GM19043 (cell line): Measurements from ENCODE around the gene INO80E.

Experiments
- ATAC-seq: cut with Tn5 transposase; IDR thresholded peaks from one replicate; pipeline ENCODE4 v1.9.1; 2021; ENCODE audit warnings: low read depth; ENCODE audit not compliant: unreplicated experiment

INO80E gene

DNA sequence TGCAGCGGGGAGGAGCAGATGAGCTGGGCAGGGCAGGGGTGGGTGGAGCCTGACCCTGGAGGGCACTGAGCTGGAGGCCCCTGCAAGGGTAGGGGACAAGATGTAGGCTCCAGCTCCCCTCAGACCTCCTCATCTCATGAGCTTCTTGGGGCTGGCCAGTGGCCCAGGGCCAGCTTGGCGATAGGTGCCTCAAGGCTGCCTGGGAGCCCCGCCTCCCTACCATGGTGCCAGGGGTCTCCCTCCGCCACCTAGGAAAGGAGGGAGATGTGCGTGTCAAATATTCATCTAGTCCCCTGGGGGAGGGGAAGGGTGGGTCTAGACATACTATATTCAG lies 4.5 kb upstream of the INO80E start:
- no peak for ATAC-seq

- no peak for ATAC-seq
Observed at GRCh38 chr16:29992344-29992967, 3.6 kb upstream of the INO80E start.

- no peak for ATAC-seq
Observed at GRCh38 chr16:29993191-29993902, 2.7 kb upstream of the INO80E start.

- no peak for ATAC-seq
Observed at GRCh38 chr16:29993903-29994599, 2.0 kb upstream of the INO80E start.

DNA sequence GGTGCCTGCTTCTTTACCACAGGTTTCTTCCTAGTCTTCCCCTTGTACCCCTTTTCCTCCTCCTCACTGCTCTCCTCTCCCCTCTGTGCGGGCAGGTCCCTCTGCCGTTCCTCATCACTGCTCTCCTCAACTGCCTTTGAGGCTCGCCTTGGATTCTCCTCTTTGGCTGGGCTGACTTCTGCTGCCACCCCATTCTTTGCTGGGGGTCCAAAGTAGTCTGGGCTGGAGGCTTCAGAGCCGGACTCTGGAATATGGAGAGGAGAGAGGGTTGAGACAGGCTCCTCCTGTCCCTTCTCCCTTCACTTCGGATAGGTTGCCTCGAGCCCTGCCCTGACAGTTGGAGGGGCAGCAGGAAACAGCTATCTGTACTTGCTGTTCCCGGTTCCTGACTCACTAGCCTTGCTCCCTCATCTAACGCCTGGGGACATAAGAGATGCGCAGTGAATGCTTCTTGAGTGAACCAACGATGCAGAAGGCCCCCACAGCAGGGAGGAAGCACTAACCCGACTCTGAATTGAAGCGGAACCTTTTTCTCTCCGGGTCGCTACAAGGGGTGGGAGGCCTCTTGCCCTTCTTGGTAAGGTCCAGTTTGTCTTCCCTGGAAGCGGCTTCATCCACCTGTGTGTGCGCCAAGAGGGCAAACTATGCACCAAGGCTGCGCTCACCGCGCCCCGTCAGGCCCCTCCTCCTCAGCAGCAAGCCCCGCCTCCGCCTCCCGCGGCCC lies 1.3 kb upstream of the INO80E start:
- no peak for ATAC-seq

- no peak for ATAC-seq
Observed at GRCh38 chr16:29995324-29995910, 624 bp upstream of the INO80E start, which contains the start of gene HIRIP3. HIRIP3 (minus strand) TSS chr16:29995617; CDS start chr16:29995605, 12 bp downstream.

DNA sequence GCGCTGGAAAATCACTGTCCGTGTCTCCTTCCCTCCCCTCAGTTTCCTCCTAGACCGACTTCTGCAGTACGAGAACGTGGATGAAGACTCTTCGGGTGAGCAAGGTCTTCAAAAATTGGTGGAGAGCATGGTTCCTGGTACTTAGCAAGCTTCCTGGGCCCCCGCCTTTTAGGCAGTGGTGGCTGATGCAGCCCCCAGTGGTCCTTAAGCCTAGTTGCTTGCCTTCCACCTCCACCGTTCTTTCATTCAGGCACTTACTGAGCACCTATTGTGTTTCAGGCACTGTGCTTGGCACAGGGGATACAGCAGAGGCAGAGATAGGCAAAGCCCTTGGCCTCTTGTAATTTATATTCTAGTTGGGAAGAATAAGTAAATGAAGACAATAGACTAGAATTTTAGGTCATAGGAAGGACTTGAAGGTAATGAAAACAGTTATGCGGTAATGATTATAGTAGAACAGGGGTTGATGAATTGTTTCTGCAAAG lies 767 bp downstream of the INO80E start:
- ATAC-seq = no peak

- no peak for ATAC-seq
Observed at GRCh38 chr16:29999605-30000004, 3.6 kb downstream of the INO80E start.

- no peak for ATAC-seq
Observed at GRCh38 chr16:30000735-30001631, 4.9 kb downstream of the INO80E start.

DNA sequence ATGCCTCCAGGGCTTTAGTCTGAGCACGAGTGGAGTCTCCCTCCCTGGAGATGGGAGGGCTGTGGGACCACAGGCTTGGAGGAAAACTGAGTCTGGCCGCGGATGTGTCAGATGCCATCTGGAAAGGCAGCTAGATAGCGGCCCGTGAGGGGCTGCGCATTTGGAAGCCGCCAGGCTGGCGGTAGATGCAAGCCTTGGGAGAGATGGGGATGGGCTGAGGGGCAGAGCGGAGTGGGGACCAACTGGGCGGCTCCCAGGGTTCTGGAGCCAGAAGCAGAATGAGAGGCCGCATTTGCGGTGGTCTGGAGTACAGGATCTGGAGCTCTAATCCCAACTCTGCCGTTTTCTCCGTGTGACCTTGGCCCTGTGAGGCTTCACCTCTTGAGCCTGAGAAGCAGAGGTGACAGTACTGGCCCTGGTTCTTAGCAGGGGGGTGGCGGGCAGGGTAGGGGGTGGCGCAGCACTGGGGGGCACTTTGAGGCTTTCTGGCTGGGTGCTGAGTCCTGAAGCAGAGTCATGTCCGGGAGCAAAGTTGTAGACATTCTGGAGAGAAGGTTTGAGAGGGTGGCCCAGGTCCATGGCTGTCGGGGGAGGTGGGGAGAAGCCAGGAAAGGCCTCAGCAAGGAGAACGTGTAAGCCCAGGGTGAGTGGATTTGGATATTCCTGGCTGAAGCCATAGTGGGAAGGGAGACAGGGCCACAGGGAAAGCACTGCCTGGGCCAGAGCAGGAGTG lies 6.7 kb downstream of the INO80E start:
- no peak for ATAC-seq

GRCh38 chr16:30003670-30004423 lies 7.8 kb downstream of the INO80E start:
- ATAC-seq = no peak

GRCh38 chr16:30004424-30004776 lies 8.4 kb downstream of the INO80E start:
- ATAC-seq = no peak

DNA sequence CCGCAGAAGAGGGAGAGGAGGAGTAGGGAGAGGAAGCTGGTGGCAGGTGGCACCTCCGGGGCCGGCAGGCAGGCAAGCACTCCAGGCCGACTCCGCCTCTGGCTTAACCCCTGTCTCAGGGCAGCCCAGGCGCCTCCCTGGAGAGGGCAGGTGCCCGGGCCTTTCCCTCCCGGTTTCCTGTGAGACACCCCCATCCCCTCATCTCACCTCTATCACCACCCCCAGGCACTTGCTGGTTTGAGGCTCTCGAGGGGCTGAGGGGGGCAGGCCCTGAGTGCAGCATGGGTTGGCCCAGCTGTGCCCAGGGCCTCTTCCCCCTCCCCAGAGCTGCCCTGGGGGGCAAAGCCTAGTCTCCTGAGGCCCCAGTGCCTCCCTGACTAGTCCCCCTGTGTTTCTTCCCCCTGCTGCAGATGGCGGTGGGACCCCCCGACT lies 8.8 kb downstream of the INO80E start:
- ATAC-seq = no peak

GRCh38 chr16:30005341-30006094 lies 9.5 kb downstream of the INO80E start:
- no peak for ATAC-seq

DNA sequence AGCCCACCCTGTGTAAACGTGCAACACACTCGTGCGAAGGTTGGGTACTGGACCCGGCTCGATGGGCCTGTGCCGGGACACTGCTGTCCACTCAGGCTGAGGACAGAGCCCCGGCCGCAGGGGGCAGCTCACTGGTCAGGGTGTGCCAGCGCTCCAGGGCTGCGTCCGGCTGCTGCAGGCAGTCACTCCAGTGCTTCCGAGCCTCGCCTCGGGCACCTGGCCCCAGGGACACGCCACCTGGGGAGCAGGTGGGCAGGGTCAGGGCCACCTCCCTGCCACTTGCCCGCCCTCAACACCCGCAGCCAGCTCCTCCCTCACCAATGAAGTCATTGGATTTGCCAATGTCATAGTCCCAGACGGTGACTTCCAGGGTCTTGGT lies 10.0 kb downstream of the INO80E start:
- ATAC-seq = no peak

DNA sequence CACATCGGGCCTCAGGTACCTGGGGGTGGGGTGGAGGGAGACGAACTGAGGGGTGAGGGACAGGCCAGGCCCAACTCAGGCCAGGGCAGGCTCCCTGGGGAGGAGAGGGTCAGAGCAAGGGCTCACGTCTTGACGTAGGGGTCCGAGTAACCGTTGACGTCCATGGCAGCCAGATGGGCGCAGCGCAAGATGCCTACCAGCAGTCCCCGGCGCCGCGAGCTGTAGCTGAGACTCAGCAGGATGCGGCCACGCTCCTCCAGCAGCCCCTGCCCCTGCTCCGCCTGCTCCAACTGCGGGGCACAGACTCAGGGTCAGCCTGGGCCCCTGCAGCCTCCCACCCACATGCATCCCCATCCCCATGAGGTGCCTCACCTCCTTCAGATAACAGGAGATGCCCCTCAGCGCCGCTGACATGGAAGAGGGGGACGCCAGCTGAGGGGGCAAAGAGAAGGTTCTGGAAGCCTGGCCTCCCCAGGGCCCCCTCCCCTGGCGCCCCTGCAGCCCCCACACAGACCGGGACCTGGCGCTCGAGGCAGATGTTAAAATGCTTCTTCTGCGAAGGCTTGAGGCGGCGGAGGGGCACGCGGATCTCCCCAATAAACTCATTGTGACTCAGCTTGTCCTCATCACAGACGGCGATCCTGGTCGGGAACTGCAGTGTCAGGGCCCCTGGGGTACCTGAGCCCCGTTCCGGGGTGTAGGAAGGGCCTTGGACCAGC lies 10.8 kb downstream of the INO80E start:
- ATAC-seq = no peak

- ATAC-seq = no peak
Observed at GRCh38 chr16:30007378-30007895, 11.4 kb downstream of the INO80E start.
